Measurements from ENCODE around the gene STS.

DNA sequence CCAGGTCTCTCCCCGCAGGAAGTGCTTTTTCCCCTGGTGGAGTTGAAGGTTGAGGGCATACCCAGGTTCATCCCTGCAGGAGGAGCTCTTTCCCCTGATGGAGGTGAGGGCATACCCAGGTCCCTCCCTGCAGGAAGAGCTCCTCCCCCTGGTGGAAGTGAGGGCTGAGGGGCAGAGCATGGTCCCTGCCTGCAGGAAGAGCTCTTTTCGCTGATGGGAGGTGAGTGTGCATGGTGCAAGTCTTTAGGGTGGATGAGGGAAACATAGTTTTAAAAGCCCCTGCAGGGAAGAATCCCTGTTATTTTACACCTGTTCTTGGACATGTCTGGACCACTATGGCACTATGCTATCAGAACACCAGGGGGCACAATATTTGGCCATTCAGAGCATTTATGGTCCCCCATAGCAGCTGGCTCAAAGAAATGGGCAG is 44.2 kb downstream of the STS start:
- TF ChIP-seq, protein P1, sequence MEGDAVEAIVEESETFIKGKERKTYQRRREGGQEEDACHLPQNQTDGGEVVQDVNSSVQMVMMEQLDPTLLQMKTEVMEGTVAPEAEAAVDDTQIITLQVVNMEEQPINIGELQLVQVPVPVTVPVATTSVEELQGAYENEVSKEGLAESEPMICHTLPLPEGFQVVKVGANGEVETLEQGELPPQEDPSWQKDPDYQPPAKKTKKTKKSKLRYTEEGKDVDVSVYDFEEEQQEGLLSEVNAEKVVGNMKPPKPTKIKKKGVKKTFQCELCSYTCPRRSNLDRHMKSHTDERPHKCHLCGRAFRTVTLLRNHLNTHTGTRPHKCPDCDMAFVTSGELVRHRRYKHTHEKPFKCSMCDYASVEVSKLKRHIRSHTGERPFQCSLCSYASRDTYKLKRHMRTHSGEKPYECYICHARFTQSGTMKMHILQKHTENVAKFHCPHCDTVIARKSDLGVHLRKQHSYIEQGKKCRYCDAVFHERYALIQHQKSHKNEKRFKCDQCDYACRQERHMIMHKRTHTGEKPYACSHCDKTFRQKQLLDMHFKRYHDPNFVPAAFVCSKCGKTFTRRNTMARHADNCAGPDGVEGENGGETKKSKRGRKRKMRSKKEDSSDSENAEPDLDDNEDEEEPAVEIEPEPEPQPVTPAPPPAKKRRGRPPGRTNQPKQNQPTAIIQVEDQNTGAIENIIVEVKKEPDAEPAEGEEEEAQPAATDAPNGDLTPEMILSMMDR (IDR thresholded peaks at IDR 0.05; ENCODE audit: low read depth, low read length, poor library complexity, severe bottlenecking): peak; percentile 73
- TF ChIP-seq EZH2phosphoT487 (IDR thresholded peaks at IDR 0.05; ENCODE audit: borderline replicate concordance, low read length): no peak

All from DOHH2 (cell line).